Measurements from ENCODE around the gene FNDC5. TPM values are rescaled to one million over a fixed set of nuclear protein-coding genes. Genes with fewer than 3 reads are reported as not detected.

FNDC5 gene
- total and polyA plus RNA-seq, 9 of the 15 experiments (the other 6 are each of a cell fraction or from before 2014, with no cell fraction given) = 0.06 to 2.1 (median 0.22) TPM

- TF ChIP-seq SMAD4 (CRISPR knock-in tag; conservative IDR thresholded peaks at IDR 0.05) (no peak), ARID2 (IDR thresholded peaks at IDR 0.05) (no peak), ZNF124 (CRISPR knock-in tag; IDR thresholded peaks at IDR 0.05) (no peak), ZNF551 (CRISPR knock-in tag; IDR thresholded peaks at IDR 0.05) (no peak), BCOR (IDR thresholded peaks at IDR 0.05) (peak; percentile 27; the same call in 1 of the 2 replicates), CHD7 (IDR thresholded peaks at IDR 0.05; ENCODE audit: low read depth, low read length) (no peak), NFATC3 (IDR thresholded peaks at IDR 0.05) (no peak), C11orf30 (IDR thresholded peaks at IDR 0.05; ENCODE audit: low read depth) (no peak), IFI16 (CRISPR knock-in tag; IDR thresholded peaks at IDR 0.05) (no peak), ATF7 (IDR thresholded peaks at IDR 0.05) (peak; percentile 95)
Observed at GRCh38 chr1:32919811-32920733, 49.4 kb upstream of the FNDC5 start (continued).

All from K562 (cell line).